ENCODE results near the gene USP17L26.
A peak's percentile ranks its signal among the peaks of the same experiment; 100 is the strongest.
"Not testable (repeated sequence)": the region's sequence is repeated elsewhere in the genome, so short reads cannot be mapped to it uniquely, and the experiment has no call there.

Gene USP17L26, protein sequence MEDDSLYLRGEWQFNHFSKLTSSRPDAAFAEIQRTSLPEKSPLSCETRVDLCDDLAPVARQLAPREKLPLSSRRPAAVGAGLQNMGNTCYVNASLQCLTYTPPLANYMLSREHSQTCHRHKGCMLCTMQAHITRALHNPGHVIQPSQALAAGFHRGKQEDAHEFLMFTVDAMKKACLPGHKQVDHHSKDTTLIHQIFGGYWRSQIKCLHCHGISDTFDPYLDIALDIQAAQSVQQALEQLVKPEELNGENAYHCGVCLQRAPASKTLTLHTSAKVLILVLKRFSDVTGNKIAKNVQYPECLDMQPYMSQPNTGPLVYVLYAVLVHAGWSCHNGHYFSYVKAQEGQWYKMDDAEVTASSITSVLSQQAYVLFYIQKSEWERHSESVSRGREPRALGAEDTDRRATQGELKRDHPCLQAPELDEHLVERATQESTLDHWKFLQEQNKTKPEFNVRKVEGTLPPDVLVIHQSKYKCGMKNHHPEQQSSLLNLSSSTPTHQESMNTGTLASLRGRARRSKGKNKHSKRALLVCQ

DNA sequence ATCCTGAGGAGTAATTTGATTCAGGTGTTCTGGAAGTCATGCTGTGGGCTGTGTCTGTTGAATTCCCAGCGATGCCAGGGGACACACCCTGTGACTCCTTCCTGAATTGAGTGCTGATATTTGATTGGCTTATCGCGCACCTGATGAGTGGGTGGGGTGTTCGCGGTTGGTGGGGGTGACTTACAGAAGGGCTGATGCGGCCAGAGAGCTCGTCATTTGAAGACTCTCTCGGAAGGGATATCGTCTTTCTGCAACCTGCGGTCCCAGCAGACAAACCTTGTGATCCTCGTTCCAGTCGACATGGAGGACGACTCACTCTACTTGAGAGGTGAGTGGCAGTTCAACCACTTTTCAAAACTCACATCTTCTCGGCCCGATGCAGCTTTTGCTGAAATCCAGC lies at the start of gene USP17L26:
TSS of gene USP17L26 (plus strand) at position 301 of the 400 bp plus-strand sequence. CDS start at position 301, 0 bp downstream.
- DNase-seq: not testable (repeated sequence)

DNA sequence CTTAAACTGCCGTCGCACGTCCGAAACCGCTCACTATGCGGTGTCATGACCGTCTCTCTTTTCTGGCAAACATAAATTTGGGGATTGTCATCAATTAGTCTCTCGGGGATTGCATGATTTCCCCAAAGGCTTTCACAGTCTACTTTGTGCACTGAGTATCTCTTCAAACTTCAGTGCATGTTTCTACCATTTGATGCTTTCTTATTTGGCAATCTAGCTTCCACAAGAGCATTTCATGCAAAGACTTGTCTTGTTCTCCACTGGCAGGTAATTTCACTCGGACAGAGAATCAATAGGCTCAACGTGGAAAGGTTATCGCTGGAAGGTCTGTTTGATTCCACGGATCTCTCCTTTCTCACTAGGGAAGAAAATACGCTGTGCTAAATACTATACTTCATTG lies 10.3 kb upstream of the USP17L26 start:
- DNase-seq: not testable (repeated sequence)

DNA sequence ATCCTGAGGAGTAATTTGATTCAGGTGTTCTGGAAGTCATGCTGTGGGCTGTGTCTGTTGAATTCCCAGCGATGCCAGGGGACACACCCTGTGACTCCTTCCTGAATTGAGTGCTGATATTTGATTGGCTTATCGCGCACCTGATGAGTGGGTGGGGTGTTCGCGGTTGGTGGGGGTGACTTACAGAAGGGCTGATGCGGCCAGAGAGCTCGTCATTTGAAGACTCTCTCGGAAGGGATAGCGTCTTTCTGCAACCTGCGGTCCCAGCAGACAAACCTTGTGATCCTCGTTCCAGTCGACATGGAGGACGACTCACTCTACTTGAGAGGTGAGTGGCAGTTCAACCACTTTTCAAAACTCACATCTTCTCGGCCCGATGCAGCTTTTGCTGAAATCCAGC lies 9.6 kb upstream of the USP17L26 start, which contains the start of gene USP17L24:
TSS of gene USP17L24 (plus strand) at position 301 of the 400 bp plus-strand sequence. CDS start at position 301, 0 bp downstream.
- DNase-seq: not testable (repeated sequence)

DNA sequence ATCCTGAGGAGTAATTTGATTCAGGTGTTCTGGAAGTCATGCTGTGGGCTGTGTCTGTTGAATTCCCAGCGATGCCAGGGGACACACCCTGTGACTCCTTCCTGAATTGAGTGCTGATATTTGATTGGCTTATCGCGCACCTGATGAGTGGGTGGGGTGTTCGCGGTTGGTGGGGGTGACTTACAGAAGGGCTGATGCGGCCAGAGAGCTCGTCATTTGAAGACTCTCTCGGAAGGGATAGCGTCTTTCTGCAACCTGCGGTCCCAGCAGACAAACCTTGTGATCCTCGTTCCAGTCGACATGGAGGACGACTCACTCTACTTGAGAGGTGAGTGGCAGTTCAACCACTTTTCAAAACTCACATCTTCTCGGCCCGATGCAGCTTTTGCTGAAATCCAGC lies 4.8 kb upstream of the USP17L26 start, which contains the start of gene USP17L25:
TSS of gene USP17L25 (plus strand) at position 301 of the 400 bp plus-strand sequence. CDS start at position 301, 0 bp downstream.
- DNase-seq: not testable (repeated sequence)

DNA sequence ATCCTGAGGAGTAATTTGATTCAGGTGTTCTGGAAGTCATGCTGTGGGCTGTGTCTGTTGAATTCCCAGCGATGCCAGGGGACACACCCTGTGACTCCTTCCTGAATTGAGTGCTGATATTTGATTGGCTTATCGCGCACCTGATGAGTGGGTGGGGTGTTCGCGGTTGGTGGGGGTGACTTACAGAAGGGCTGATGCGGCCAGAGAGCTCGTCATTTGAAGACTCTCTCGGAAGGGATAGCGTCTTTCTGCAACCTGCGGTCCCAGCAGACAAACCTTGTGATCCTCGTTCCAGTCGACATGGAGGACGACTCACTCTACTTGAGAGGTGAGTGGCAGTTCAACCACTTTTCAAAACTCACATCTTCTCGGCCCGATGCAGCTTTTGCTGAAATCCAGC lies 4.6 kb downstream of the USP17L26 start, which contains the start of gene USP17L5:
TSS of gene USP17L5 (plus strand) at position 301 of the 400 bp plus-strand sequence. CDS start at position 301, 0 bp downstream.
- DNase-seq: not testable (repeated sequence)

DNA sequence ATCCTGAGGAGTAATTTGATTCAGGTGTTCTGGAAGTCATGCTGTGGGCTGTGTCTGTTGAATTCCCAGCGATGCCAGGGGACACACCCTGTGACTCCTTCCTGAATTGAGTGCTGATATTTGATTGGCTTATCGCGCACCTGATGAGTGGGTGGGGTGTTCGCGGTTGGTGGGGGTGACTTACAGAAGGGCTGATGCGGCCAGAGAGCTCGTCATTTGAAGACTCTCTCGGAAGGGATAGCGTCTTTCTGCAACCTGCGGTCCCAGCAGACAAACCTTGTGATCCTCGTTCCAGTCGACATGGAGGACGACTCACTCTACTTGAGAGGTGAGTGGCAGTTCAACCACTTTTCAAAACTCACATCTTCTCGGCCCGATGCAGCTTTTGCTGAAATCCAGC lies 9.4 kb downstream of the USP17L26 start, which contains the start of gene USP17L27:
TSS of gene USP17L27 (plus strand) at position 301 of the 400 bp plus-strand sequence. CDS start at position 301, 0 bp downstream.
- not testable (repeated sequence) for DNase-seq

DNA sequence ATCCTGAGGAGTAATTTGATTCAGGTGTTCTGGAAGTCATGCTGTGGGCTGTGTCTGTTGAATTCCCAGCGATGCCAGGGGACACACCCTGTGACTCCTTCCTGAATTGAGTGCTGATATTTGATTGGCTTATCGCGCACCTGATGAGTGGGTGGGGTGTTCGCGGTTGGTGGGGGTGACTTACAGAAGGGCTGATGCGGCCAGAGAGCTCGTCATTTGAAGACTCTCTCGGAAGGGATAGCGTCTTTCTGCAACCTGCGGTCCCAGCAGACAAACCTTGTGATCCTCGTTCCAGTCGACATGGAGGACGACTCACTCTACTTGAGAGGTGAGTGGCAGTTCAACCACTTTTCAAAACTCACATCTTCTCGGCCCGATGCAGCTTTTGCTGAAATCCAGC lies 14.1 kb downstream of the USP17L26 start, which contains the start of gene USP17L28:
TSS of gene USP17L28 (plus strand) at position 301 of the 400 bp plus-strand sequence. CDS start at position 301, 0 bp downstream.
- DNase-seq: not testable (repeated sequence)

DNA sequence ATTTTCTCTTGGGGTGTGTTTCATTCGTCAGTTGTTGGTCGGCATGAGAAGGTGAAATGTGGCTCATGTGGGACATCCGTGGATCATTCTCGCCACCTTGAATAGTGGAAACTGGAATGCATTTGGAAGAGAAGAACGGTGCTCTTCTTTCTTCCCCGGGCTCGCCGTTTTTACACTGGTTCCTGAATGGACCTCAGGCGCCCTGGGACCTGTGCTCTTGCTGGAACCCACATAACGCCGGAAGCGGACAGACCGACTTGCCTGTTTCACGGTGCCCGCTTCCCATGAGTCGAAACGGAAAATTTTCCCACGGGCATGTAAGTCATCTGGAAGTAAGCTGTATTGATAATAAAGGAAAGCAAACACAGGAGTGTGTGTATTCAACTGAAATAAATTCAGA lies 16.4 kb downstream of the USP17L26 start:
- not testable (repeated sequence) for DNase-seq

DNA sequence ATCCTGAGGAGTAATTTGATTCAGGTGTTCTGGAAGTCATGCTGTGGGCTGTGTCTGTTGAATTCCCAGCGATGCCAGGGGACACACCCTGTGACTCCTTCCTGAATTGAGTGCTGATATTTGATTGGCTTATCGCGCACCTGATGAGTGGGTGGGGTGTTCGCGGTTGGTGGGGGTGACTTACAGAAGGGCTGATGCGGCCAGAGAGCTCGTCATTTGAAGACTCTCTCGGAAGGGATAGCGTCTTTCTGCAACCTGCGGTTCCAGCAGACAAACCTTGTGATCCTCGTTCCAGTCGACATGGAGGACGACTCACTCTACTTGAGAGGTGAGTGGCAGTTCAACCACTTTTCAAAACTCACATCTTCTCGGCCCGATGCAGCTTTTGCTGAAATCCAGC lies 18.9 kb downstream of the USP17L26 start, which contains the start of gene USP17L29:
TSS of gene USP17L29 (plus strand) at position 301 of the 400 bp plus-strand sequence. CDS start at position 301, 0 bp downstream.
- DNase-seq: not testable (repeated sequence)

DNA sequence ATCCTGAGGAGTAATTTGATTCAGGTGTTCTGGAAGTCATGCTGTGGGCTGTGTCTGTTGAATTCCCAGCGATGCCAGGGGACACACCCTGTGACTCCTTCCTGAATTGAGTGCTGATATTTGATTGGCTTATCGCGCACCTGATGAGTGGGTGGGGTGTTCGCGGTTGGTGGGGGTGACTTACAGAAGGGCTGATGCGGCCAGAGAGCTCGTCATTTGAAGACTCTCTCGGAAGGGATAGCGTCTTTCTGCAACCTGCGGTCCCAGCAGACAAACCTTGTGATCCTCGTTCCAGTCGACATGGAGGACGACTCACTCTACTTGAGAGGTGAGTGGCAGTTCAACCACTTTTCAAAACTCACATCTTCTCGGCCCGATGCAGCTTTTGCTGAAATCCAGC lies 28.4 kb downstream of the USP17L26 start, which contains the start of gene USP17L30:
TSS of gene USP17L30 (plus strand) at position 301 of the 400 bp plus-strand sequence. CDS start at position 301, 0 bp downstream.
- DNase-seq: not testable (repeated sequence)

DNA sequence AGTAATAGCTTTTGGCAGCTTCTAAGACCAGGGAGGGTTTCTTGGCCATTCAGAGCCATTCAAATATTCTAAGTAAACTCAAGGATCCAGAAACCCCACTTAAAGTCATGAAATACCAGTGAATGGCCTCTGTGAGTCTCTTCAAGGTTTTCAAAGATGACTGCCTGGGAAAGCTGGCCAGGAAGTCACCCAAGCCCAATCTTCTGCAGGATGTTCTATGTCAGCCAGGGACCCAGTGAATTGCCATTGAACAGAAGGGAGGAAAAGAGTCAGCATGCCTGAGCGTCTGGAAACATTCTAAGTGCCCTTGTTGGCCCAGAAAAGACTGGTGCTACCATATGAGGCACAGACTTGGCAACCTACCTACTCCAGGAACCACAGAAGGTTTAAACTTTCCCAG lies 45.4 kb downstream of the USP17L26 start:
- not testable (repeated sequence) for DNase-seq

DNA sequence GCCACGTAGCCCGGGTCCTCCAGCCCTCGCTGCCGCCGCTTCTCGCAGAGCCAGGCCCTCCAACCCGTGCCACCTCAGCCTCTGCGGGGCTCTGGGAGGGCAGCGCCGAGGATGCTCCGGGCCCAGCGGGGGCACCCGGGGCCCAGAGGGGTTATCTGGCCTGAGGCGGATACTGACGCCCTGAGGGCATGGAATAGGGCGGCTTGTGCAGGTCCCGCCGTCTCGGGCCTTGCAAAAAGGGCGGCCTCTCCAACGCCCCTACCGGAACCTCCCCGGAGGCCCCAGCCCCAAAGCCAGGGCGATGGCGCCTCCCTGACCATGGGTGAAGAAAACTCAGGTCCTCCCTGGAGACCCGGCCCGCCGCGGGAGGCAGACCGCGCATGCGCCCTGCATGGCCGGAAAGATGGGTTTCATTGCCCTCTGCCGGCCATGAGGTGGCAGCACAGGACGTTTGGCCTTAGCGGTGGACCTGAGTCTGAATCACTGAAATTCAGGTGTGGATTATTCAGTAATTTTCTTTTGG lies 46.6 kb downstream of the USP17L26 start:
- peak; percentile 65 for DNase-seq

DNA sequence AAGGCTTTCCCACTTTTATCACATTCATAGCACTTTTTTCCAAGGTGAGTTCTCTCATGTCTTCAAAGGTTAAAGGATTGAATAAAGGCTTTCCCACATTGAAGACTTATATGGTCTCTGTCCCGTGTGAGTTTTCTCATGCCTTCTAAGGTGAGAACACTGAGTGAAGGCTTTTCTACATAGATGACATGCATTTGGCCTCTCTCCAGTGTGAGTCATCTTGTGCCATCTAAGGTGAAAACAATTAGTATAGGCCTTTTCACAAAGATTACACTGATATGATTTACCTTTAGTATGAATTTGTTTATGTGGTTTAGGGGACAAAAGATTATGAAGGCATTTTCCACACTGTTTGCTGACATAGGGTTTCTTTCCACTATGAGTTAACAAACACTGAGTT lies 49.7 kb downstream of the USP17L26 start:
- DNase-seq: no peak
